ENCODE data around the gene BMP2K.

DNA sequence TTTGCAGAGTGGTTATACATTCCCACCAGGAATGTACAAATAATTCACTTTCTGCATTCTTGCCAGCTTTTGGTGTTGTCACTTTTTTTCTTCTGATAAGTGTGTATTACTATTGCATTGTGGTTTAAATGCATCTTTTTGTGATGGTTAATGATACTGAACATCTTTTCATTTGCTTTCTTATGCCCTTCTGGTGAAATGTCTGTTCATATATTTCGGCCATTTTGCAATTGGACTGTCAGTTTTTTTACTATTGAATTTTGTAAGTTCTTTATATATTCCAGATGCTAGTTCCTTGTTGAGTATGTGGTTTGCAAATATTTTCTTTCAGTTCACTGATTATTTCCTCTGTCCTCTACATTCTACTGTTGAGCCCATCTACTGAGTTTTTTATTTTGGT is 19.4 kb upstream of the BMP2K start:
- no peak for TF ChIP-seq EP300 (IDR thresholded peaks at IDR 0.05)
- TF ChIP-seq, protein P1, sequence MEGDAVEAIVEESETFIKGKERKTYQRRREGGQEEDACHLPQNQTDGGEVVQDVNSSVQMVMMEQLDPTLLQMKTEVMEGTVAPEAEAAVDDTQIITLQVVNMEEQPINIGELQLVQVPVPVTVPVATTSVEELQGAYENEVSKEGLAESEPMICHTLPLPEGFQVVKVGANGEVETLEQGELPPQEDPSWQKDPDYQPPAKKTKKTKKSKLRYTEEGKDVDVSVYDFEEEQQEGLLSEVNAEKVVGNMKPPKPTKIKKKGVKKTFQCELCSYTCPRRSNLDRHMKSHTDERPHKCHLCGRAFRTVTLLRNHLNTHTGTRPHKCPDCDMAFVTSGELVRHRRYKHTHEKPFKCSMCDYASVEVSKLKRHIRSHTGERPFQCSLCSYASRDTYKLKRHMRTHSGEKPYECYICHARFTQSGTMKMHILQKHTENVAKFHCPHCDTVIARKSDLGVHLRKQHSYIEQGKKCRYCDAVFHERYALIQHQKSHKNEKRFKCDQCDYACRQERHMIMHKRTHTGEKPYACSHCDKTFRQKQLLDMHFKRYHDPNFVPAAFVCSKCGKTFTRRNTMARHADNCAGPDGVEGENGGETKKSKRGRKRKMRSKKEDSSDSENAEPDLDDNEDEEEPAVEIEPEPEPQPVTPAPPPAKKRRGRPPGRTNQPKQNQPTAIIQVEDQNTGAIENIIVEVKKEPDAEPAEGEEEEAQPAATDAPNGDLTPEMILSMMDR (IDR thresholded peaks at IDR 0.05): no peak

All from stomach (tissue), 4 donors.